HG03280 (cell line): Measurements from ENCODE around the gene INSYN2A.

Experiments used
- ATAC-seq: cut with Tn5 transposase; IDR thresholded peaks from one replicate; pipeline ENCODE4 v1.9.1; 2021; ENCODE audit warnings: mild to moderate bottlenecking, moderate library complexity; ENCODE audit not compliant: unreplicated experiment

INSYN2A gene, protein sequence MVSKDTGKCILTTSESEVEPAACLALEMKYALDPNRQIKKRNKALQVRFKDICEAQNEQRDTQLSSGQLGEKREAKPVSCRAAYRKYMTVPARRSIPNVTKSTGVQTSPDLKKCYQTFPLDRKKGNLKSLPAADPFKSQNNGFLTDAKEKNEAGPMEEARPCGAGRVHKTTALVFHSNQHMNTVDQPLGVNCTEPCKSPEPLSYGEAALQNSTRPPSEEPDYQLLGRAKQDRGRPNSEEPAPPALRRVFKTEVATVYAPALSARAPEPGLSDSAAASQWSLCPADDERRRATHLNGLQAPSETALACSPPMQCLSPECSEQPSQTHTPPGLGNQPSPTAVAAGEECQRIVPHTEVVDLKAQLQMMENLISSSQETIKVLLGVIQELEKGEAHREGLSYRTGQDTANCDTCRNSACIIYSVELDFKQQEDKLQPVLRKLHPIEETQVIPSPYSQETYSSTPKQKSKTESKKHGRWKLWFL

DNA sequence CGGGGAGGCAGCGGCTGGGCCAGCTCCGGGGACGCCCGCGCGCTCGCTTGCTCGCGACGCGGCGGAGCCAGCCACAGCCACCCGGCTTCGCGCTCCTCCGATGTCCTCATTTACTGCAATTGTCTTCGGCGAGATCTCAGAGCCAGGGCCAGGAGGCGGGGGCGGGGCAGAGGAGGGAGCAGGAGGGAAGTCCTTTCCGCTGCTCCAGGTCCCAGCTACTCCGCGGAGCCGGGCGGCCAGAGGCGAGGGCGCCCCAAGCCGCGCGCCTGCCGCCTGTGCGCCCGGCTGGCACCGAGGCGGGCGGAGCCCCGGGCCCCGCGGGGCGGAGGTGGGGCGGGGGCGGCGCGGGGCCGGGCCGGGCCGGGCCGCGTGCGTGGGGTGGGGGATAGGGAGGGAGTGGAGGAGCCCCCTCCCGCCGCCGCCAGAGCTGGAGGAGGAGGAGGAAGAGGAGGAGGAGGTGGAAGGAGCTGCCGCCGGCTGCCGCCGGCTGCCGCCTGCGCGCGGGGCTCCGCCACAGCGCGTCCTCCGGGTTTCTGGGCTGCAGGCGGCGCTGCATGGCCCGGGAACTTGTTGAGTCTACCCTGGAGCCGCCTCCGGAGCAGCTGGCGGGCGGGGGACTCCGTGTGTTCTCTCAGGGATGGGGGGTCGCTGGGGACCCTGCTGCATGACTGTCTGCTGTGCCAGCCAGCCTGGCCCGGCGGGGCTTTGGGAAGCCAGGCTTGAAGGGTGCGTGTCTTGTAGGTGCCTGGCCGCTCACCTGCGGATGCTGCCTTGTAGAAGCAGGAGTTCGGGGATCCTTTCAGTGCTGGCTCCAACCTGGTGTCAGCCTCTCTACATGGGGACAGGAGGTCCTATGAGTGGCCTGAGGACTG lies at the start of gene INSYN2A:
Gene INSYN2A, minus strand, starts transcription at position 310 of the 872 bp plus-strand sequence. CDS start 20,196 bp downstream, outside the sequence.
- ATAC-seq = no peak

GRCh38 chr10:127245456-127245855 lies 49.1 kb upstream of the INSYN2A start:
- ATAC-seq = no peak

DNA sequence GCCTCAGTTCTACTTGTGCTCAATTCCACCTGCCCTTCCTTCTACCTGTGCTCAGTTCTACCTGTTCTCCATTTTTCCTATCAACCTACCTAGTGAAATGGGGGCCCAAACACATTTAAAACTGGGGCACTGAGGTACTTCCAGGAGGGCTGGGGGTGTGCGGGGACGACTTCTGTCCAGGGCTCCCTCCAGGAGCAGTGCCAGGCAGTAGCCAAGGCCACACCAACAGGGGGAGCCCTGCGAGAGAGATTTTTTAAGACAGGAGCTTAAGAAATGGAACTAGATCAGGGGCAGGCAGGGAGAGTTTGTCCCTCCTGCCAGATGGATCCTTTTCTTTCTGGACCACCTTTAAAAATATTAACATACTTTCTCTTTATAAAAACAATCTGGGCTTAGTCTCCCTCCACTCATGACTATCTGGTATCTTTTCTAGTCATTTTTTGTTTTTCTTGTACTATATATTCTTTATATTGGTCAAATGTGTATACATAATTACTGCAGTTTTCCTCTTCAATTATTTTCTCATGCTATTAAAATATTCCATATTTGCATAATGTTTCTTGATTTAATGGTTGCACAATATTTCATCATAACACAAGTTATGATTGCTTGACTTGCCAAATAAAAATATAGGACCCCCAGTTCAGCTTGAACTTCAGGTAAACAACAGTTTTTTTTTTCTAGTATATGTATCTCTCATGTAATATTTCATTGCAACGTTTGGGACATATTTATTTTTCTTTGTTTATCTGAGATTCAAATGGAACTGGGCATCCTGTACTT lies 47.3 kb upstream of the INSYN2A start:
- ATAC-seq = no peak

GRCh38 chr10:127242914-127243313 lies 46.5 kb upstream of the INSYN2A start:
- ATAC-seq = no peak

DNA sequence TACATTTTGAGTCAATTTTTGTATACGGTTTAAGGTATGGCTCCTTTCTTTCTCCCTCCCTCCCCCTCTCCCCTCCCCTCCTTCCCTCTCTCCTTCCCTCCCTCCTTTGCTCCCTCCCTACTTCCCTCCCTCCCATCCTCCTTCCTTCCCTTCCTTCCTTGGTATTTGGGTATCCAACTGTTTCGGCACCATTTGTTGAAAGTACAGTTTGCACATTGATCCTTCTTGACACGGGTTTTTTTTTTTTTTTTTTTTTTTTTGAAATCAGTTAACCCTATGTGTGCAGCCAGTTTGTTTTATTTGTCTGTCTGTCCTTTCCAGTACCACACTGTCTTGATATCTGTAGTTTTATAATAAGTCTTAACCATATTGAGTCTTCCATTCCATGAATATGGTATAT lies 39.9 kb upstream of the INSYN2A start:
- ATAC-seq = no peak

- no peak for ATAC-seq
Observed at GRCh38 chr10:127234306-127234800, 38.0 kb upstream of the INSYN2A start.

DNA sequence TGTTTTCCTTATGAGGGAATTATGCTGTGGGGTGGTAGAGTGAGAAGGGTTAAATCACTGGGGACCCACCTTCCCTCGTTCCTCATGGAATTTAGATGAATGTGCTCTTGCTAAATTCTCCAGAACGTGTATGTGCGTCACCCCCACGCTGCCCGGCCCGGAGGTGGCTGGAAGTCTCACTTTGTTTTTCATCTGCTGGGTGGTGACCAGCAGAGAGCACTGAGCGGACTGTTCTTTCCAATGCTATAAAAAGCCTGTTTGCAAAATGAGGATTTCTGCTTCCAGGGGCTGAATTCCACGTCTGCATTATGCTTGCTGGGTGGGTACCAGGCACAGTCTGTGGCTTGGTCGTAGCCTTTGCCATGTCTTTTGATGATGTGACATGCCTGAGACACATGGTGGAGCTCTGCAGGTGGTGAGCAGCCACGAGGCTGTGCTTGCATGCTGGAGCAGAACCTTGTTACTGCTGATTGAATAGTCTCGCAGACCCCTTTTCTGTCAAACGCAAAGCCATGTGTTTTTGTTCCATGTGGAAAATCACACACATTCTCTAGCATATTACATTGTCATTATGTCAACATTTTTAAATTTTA lies 31.9 kb upstream of the INSYN2A start:
- ATAC-seq = no peak

DNA sequence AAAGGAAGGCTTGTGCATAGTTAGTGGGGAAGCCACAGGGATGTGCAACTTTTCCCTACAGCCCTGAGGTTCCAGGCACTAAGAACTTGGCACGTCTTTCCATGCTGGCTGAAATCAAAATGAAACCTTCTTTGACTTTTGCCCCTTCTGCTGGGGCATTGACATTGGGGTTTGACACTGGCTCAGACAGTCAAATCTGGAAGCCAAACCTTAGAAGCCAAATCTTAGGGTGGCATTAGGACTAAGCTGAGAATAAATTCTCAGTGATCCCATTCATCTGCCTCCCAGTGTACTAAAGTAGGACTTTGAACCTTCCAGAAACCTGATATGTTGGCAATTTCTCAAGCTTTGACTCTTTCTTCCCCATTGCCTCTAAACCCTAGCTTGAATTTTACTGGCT lies 31.3 kb upstream of the INSYN2A start:
- ATAC-seq = no peak

GRCh38 chr10:127227027-127227426 lies 30.6 kb upstream of the INSYN2A start:
- ATAC-seq = no peak

DNA sequence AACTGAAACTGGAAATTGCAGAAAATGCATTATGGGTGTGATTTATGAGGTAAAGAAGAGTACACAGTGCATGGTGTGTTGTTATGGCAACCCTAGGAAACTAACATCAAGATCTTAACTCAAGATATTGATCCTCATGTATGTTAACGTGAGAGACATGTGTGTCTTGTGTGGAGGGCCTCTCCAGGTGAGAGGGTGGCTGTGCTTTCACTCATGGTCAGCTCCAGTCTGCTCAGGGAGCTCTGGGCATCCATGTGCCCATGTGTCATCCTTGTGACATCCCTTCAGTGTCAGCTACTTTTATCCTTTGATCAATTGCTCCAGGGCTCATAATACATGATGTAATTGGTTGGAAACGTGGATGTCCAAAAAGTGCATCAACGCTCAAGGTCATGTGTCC lies 24.9 kb upstream of the INSYN2A start:
- no peak for ATAC-seq

DNA sequence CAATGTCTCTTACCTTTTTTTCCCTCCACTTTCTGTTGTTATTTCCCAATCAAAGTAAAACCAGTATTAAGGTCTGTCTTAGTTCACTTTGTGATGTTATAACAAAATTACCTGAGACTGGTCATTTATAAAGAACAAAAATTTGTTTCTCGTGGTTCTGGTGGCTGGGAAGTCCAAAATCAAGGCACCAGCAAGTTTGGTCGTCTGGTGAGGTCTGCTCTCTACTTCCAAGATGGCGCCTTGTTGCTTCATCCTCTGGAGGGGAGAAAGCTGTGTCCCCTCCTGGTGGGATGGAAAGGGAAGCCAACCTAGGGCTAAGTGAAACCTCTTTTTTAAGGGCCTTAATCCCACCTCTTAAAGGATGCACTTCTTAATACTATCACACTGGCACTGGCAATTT lies 22.3 kb upstream of the INSYN2A start:
- no peak for ATAC-seq

- ATAC-seq = no peak
Observed at GRCh38 chr10:127216786-127217185, 20.4 kb upstream of the INSYN2A start.

GRCh38 chr10:127216274-127216673 lies 19.9 kb upstream of the INSYN2A start:
- ATAC-seq = no peak

DNA sequence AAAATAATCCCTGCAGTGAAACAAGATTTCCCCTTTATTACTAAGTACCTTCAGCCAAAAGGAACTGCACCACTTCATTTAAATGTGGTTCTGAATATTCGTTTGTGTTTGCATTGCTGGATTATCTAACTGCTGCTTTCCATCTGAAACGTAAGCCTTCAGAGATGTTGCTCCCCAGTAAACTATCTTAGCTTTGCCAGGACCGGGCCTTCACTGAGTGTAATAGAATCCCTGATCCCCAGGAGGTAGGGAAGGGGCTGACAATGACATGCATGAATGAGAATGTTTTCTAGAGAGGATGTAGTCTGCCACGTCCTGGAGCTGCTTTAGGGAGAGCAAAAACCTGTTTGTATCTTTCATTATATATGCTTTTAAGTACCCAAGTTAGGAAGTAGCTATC lies 19.5 kb upstream of the INSYN2A start:
- no peak for ATAC-seq

DNA sequence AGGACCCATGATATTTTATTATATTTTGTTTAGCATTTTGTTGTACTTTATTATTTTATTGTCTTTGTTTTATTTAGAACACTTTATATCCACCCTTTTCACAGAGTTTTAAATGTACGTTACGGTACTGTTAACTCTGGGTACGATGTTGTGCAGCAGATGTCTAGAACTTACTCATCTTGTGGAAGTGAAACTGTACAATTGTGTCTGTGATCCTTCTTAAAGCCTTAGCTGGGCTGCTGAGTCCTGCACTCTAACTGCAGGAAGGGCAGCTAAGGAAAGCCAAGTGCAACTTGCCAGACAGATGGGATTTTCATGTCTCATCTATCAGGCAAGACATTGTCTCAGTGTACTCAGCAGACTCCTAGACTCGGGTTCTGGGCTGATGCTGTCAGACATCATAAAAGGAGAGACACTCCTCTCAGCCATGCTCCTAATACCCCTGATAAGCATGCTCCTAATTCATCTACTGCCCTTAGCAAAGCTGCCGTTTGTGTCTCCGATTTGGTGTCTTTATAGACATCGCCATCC lies 14.6 kb upstream of the INSYN2A start:
- ATAC-seq = no peak

DNA sequence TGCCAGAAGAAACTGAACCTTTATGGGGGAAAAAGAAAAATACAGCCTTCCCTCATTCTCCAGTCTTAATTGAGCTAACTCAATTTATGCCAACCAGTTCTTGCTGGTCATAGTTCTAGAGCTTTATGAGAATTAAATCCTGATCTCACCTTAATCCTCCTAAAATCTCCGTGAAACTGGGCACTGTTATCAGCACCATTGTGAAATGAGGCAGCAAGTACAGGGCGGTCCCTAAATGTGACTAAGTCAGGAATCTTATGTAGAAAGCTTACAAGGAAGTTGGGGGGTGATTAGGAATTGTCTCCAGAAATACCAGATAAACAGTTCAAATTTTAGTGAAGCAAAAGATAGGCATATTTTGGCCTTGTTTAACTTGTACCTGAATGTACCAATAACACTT lies 10.7 kb upstream of the INSYN2A start:
- no peak for ATAC-seq

GRCh38 chr10:127203067-127203466 lies 6.7 kb upstream of the INSYN2A start:
- ATAC-seq = no peak

DNA sequence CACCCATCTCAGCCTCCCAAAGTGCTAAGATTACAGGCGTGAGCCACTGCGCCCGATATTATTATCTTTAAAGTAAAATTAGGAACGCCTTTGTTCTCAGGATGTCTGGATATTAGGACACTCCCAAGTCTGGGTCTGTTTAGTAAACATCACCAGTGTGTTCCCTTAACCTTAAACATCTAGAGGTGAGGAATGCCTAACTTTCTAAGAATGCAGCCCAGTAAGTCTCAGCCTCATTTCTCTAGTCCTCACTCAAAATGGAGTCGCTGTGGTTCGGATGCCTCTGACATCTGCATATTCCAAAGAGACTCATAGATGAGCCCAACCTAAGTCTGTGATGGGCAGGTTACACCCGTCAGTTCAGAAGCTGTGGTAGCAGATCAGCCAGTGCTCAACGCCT lies 4.3 kb upstream of the INSYN2A start:
- no peak for ATAC-seq

DNA sequence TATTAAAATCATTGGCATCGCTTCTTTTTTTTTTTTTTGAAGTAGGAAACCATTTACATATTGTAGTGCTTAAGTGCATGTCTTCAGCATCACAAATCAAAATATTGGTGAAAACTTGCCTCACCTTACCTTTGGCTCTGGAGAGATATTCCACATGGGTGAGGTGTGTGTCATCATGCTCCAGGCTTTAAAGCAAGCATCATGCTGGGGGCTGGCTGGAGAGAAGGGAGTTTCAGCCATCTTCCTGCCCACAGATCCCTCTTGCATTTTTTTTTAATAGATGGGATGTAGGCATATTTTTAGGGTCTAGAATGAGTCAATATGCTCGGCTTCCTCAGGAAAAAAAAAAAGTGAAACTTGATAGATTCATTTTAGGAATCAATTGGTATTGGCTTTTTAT lies 2.3 kb upstream of the INSYN2A start:
- no peak for ATAC-seq

DNA sequence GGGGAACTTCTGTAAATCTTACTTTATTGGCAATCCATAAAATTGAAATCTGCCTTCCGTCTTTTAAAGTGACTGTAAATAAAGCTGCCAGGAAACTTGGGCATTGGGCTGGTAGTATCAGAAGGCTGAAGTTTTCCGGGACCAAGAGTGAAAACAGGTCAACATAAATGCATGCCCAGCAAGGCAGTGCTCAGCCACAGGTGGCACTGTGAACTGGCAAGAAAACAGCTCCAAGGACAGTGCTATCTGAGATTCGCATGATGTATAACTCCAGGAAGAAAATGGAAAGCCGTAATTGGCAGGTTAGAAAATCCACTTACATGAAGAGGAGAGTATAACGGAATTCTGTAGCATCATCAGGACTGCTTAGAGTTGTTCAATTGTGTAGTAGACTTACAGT lies 1.9 kb upstream of the INSYN2A start:
- ATAC-seq = no peak

DNA sequence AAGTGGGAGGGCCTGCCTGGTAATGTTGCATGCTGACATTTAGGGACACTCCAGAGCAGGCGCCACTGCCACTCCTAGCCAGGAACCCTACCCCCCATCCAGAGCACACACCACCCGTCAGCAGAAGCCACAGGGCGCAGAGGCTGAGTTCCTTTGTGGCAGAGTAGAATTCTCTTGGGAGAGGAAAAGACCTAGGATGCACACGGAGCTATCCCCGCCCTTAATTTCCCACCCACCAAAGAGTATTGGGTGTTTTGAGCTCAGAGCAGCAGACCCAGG lies 702 bp upstream of the INSYN2A start:
- no peak for ATAC-seq
